Tibial nerve (tissue), 4 donors: Measurements from ENCODE around the gene TBC1D1.

Source experiments
- CTCF ChIP-seq, 5 experiments: fragments of 200-600 bp in 3 of 5; fragments of 450-650 bp in 2 of 5; sonication (generic) in 3 of 5; IDR thresholded peaks; one replicate each; pipeline ENCODE4 v1.5.1; 2016 to 2019; ENCODE audit warnings: antibody characterized with exemption in 5 of 5, mild to moderate bottlenecking in 3 of 5, moderate library complexity in 2 of 5
- EP300 ChIP-seq, 2 donors: sonication (generic); formaldehyde crosslinking; IDR thresholded peaks; one replicate each; pipeline ENCODE4 v1.6.1; 2017; ENCODE audit warnings: antibody characterized with exemption in 2 of 2, mild to moderate bottlenecking in 1 of 2
- POLR2A ChIP-seq, 2 donors: fragments of 450-650 bp; IDR thresholded peaks; one replicate each; pipeline ENCODE4 v1.6.1; 2017; ENCODE audit warnings: antibody characterized with exemption in 2 of 2, mild to moderate bottlenecking in 2 of 2, moderate library complexity in 2 of 2

- no peak for TF ChIP-seq CTCF (IDR thresholded peaks at IDR 0.05)
- no peak for TF ChIP-seq POLR2A (IDR thresholded peaks at IDR 0.05)
- TF ChIP-seq EP300 (IDR thresholded peaks at IDR 0.05), result peak in 1 of 2 donors; percentile 44
These were observed 191.8 kb downstream of the TBC1D1 start for GRCh38 chr4:38082424-38083385.
